ENCODE measurements around the gene CCDC74A.
"Not testable (repeated sequence)": the region's sequence is repeated elsewhere in the genome, so short reads cannot be mapped to it uniquely, and the experiment has no call there.

The CCDC74A gene

DNA sequence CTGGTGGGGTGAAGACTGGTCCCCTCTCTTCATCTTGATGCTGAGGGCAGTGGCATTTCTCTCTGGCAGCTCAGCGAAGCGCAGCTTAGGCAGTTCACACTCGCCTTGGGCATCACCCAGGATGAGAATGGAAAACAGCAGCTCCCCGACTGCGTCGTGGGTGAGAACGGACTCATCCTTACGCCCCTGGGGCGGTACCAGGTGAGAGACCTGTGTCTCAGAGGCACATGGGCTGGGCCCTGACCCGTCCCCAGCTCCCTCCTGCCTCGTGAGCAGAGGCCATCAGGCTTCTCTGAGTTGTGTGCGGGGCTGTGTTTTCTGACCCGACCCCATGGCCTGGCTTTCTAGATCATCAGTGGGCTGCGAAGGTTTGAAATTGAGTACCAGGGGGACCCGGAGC, 8.2 kb upstream of the CCDC74A start:
- CTCF ChIA-PET = no interaction called here
- DNase-seq (ENCODE audit: extremely low spot score) = no peak
- no peak for TF ChIP-seq ARNT (IDR thresholded peaks at IDR 0.05)
- no peak for TF ChIP-seq LEF1 (IDR thresholded peaks at IDR 0.05; ENCODE audit: borderline replicate concordance)
- TF ChIP-seq NFRKB (IDR thresholded peaks at IDR 0.05) = no peak
- POLR2A ChIA-PET = no interaction called here

DNA sequence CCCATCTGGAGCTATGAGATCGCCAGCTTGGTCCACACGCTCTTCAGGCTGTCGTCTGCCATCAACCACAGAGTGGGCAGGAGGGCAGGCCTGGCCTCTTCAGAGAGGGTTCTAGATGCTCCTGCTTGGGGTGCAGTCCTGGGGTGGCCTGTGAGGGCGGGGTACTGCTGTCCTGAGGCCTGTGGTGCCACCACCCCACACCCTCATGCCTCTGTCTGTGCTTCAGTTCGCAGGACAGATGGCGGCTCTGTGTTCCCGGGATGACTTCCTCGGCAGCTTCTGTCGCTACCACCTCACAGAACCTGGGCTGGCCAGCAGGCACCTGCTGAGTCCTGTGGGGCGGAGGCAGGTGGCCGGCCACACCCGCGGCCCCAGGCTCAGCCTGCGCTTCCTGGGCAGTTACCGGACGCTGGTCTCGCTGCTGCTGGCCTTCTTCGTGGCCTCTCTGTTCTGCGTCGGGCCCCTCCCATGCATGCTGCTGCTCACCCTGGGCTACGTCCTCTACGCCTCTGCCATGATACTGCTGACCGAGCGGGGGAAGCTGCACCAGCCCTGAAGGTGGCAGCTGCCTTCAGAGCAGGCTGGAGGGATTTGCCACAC, 7.7 kb upstream of the CCDC74A start:
- DNase-seq (ENCODE audit: extremely low spot score); POLR2A ChIA-PET; CTCF ChIA-PET: not testable (repeated sequence)

GRCh38 chr2:131520526-131520925, 7.2 kb upstream of the CCDC74A start:
- CTCF ChIA-PET = no interaction called here
- no peak for DNase-seq (ENCODE audit: extremely low spot score)
- POLR2A ChIA-PET = no interaction called here
- TF ChIP-seq FOXK2 (IDR thresholded peaks at IDR 0.05) = no peak
- TF ChIP-seq ZNF384 (IDR thresholded peaks at IDR 0.05) = no peak
- no peak for TF ChIP-seq NFRKB (IDR thresholded peaks at IDR 0.05)
- no peak for TF ChIP-seq ELF4 (IDR thresholded peaks at IDR 0.05)
- TF ChIP-seq FOXM1 (IDR thresholded peaks at IDR 0.05; ENCODE audit: borderline replicate concordance) = no peak
- TF ChIP-seq FOXA1 (IDR thresholded peaks at IDR 0.05) = no peak
- TF ChIP-seq LEF1 (IDR thresholded peaks at IDR 0.05; ENCODE audit: borderline replicate concordance) = no peak
- no peak for TF ChIP-seq HDGF (IDR thresholded peaks at IDR 0.05; ENCODE audit: borderline replicate concordance)
- no peak for TF ChIP-seq SP1 (IDR thresholded peaks at IDR 0.05)
- no peak for TF ChIP-seq ARNT (IDR thresholded peaks at IDR 0.05)
- TF ChIP-seq CTBP1 (IDR thresholded peaks at IDR 0.05; ENCODE audit: borderline replicate concordance) = no peak
- TF ChIP-seq BHLHE40 (IDR thresholded peaks at IDR 0.05; ENCODE audit: borderline replicate concordance) = no peak
- TF ChIP-seq SUZ12 (IDR thresholded peaks at IDR 0.05) = no peak
- TF ChIP-seq PKNOX1 (IDR thresholded peaks at IDR 0.05) = no peak
- TF ChIP-seq TARDBP (IDR thresholded peaks at IDR 0.05) = no peak
- no peak for TF ChIP-seq L3MBTL2 (conservative IDR thresholded peaks at IDR 0.05)

DNA sequence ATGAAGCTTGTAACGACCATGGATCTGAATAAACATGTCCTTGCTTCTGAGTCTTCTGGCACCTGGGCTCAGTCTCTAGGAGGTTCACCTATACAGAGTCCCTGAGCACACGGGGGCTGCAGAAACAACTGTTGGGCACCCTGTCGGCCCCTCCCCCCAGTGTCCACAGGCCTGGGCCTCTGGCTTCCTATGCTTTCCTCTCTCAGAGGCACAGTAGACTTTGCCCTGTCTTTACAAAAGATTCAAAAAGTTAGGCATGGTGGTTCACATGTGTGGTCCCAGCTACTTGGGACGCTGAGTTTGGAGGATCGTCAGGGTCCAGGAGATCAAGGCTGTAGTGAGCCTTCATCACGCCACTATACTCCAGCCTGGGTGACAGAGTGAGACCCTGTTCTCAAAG, 6.2 kb upstream of the CCDC74A start:
- DNase-seq (ENCODE audit: extremely low spot score); POLR2A ChIA-PET; CTCF ChIA-PET: not testable (repeated sequence)

- DNase-seq (ENCODE audit: extremely low spot score) = no peak
- TF ChIP-seq CTBP1 (IDR thresholded peaks at IDR 0.05; ENCODE audit: borderline replicate concordance) = no peak
- no peak for TF ChIP-seq ZNF384 (IDR thresholded peaks at IDR 0.05)
- no peak for TF ChIP-seq ARNT (IDR thresholded peaks at IDR 0.05)
- TF ChIP-seq SP1 (IDR thresholded peaks at IDR 0.05) = no peak
- TF ChIP-seq TARDBP (IDR thresholded peaks at IDR 0.05) = no peak
- no peak for TF ChIP-seq NFRKB (IDR thresholded peaks at IDR 0.05)
- TF ChIP-seq FOXK2 (IDR thresholded peaks at IDR 0.05) = no peak
- no peak for TF ChIP-seq SUZ12 (IDR thresholded peaks at IDR 0.05)
- no peak for TF ChIP-seq FOXM1 (IDR thresholded peaks at IDR 0.05; ENCODE audit: borderline replicate concordance)
- TF ChIP-seq ELF4 (IDR thresholded peaks at IDR 0.05) = no peak
- TF ChIP-seq L3MBTL2 (conservative IDR thresholded peaks at IDR 0.05) = no peak
- ChIA-PET POLR2A (no interaction called here), CTCF (no interaction called here)
Measured at GRCh38 chr2:131521961-131522781, 5.5 kb upstream of the CCDC74A start.

DNA sequence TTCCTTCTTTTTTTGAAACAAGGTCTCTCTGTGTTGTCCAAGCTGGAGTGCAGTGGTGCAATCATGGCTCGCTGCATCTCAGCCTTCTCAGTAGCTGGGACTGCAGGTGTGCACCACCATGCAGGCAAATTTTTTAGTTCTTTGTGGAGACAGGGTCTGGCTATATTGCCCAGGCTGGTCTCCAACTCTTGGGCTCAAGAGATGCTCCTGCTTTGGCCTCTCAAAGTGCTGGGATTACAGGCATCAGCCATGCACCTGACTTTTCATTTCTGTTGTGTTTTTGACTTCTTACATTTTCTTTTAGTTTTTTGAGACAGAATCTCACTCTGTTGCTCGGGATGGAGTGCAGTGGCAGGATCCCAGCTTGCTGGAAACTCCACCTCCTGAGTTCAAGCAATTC, 2.4 kb upstream of the CCDC74A start:
- CTCF ChIA-PET; POLR2A ChIA-PET; DNase-seq (ENCODE audit: extremely low spot score): not testable (repeated sequence)

DNA sequence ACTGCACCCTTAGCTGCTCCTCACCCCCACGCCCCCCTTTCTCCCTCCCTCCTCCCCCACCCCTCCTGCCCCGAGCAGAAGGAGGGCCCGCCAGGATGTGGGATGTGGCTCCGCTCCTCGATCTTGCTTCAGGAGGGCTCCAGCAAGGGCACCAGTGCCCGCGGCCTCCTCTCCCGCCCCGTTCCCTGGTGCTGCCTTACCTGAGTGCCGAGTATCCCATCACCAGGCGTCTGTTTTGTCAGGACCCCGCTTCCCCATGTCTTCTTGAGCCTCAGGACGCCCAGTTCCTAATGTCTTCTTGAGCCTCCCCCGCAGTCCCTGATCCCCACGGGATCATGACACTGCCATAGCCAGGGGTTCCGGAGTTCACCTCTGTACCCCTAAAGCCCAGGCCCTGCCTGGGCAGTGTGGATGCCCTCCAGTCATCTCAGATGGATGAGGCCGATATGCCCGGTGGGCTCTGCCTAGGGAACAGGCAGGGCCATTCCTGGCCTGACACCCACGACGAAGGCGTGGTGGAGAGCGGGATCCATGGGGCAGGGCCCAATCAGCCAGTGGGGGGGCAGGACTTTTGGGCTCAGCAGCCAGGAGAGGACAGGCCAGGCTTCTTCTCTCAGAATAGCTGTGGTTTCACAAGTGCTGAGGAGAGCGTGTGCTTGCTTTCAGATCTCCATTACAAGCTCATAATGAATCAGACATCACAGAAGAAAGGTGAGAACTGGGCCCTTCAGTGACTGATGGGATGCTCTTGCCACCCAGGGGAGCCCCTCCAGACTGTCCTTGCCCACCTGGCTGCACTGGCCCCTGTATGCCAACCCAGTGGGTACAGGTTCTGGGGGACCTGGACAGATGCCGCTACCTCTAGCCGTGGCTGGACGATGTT, 1.5 kb downstream of the CCDC74A start:
- DNase-seq (ENCODE audit: extremely low spot score); POLR2A ChIA-PET; CTCF ChIA-PET: not testable (repeated sequence)

DNA sequence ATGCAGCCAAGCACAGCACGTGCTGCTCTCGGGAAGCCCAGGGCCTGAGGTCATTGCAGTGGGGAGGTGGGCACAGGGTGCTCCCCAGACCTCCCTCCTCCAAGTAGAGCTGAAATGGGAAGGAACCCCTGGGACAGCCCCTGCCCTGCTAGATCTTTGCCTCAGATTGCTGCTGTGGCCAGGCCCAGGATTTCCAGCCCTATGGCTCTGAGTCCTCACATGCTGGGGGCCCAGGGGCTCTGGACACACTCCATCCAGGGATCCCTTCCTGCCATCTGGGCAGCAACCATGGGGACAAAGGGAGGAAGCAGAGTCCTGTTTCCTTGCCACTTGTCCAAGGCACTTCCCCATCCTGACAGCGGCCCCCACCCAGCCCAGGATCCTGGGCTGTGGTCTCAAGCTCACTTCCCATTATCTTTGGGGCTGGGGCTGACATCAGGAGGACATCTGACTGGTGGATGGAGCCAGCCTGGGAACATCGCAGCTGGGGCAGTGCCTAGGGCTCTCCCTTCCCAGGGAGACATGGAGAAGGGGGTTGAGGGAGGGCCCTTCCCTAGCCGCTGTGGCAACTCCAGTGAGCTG, 2.3 kb downstream of the CCDC74A start:
- DNase-seq (ENCODE audit: extremely low spot score); CTCF ChIA-PET; POLR2A ChIA-PET: not testable (repeated sequence)

GRCh38 chr2:131530626-131531344, 3.1 kb downstream of the CCDC74A start:
- POLR2A ChIA-PET; CTCF ChIA-PET; DNase-seq (ENCODE audit: extremely low spot score): not testable (repeated sequence)

DNA sequence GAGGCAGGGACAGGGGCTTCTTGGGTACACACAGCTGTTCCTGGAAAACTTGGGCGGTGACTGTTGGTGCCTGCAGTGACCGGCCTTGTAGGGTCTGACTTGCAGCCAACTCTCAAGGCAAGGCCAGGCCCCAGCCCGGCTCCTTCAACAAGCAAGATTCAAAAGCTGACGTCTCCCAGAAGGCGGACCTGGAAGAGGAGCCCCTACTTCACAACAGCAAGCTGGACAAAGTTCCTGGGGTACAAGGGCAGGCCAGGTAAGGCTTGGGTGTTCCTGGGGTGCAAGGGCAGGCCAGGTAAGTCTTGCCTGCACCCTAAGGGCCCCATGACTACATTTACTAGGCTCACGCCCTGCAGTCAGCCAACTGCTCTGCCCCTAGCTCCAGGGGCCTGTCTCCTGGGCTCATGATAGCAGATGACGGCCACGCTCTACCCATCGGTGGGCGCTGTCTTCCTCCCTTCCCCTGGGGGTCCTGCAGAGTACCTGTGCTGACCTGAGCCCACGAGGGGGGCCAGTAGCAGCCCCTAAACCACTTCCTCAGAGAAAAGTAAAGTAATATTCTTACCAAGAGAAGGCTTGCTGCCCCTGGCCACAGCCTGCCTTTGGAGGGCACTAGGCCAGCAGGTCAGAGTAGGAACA, 4.0 kb downstream of the CCDC74A start:
- DNase-seq (ENCODE audit: extremely low spot score); CTCF ChIA-PET; POLR2A ChIA-PET: not testable (repeated sequence)

GRCh38 chr2:131532723-131533608, 5.3 kb downstream of the CCDC74A start:
- POLR2A ChIA-PET; DNase-seq (ENCODE audit: extremely low spot score); CTCF ChIA-PET: not testable (repeated sequence)
